ENCODE results near the gene PRRT4.

PRRT4 gene

GRCh38 chr7:128323459-128324367, 37.8 kb downstream of the PRRT4 start (continued):
- TF ChIP-seq ZBTB26 (tag by site-specific recombination; optimal IDR thresholded peaks at IDR 0.05) (no peak), ZNF518A (tag by site-specific recombination; conservative IDR thresholded peaks at IDR 0.05; ENCODE audit: low read depth) (no peak), ZNF132 (tag by site-specific recombination; IDR thresholded peaks at IDR 0.05; ENCODE audit: borderline replicate concordance) (no peak), ZNF830 (tag by site-specific recombination; IDR thresholded peaks at IDR 0.05; ENCODE audit: low read depth) (no peak), FEZF1 (tag by site-specific recombination; IDR thresholded peaks at IDR 0.05) (no peak), ZNF335 (tag by site-specific recombination; conservative IDR thresholded peaks at IDR 0.05) (no peak), PBX3 (CRISPR knock-in tag; IDR thresholded peaks at IDR 0.05) (no peak), ZNF530 (tag by site-specific recombination; IDR thresholded peaks at IDR 0.05; ENCODE audit: low read depth) (no peak), ZNF623 (tag by site-specific recombination; IDR thresholded peaks at IDR 0.05) (no peak), ZNF561 (tag by site-specific recombination; IDR thresholded peaks at IDR 0.05; ENCODE audit: borderline replicate concordance) (no peak)

GRCh38 chr7:128323040-128323439, 38.5 kb downstream of the PRRT4 start:
- Histone ChIP-seq H3K9me3 (ENCODE audit: control insufficient read depth, insufficient read depth, low read depth, low read length) (no peaks in the 10 kb centered on the region), H3K4me1 (ENCODE audit: control insufficient read depth, insufficient read depth, low read length) (no peaks in the 10 kb centered on the region), H3K4me3 (ENCODE audit: low read depth, low read length) (no peak overlapping the region), H3K36me3 (ENCODE audit: control insufficient read depth in 2 of 2, insufficient read depth in 1 of 2, low read length in 2 of 2) (peaks cover 52 to 83% of the 10 kb centered on the region in 2 experiments), H3K27ac (ENCODE audit: extremely low read depth, low read depth, low read length) (no peak overlapping the region)
- ChIA-PET CTCF (interaction anchor here (0.6 to 2.1 kb wide), 5 partner anchors 12 to 62 kb away, joined by 3 to 7 read pairs (median 4); no protein-coding TSS in a partner anchor), POLR2A (no interaction called here)
- no peak for TF ChIP-seq ZSCAN16 (tag by site-specific recombination; IDR thresholded peaks at IDR 0.05)
- no peak for TF ChIP-seq ZNF16 (tag by site-specific recombination; IDR thresholded peaks at IDR 0.05; ENCODE audit: low read depth)
- no peak for TF ChIP-seq ZNF555 (tag by site-specific recombination; conservative IDR thresholded peaks at IDR 0.05)
- no peak for TF ChIP-seq ZNF324 (tag by site-specific recombination; IDR thresholded peaks at IDR 0.05)
- TF ChIP-seq CTCF (tag by site-specific recombination; IDR thresholded peaks at IDR 0.05): no peak
